WI38 (cell line): Measurements from ENCODE around the gene CNOT3.
"Not testable (repeated sequence)": the region's sequence is repeated elsewhere in the genome, so short reads cannot be mapped to it uniquely, and the experiment has no call there.

Experiments used
- H3K4me3 ChIP-seq: 2 replicates; pipeline ENCODE4 v1.5.1; 2011; ENCODE audit warnings: low read depth, mild to moderate bottlenecking, control low read depth, low read length
- TF ChIP-seq, protein P1 (sequence below): IDR thresholded peaks from 2 replicates; pipeline ENCODE4 v1.5.1; 2012; ENCODE audit warnings: low read depth, mild to moderate bottlenecking, control low read depth, low read length

Gene CNOT3

DNA sequence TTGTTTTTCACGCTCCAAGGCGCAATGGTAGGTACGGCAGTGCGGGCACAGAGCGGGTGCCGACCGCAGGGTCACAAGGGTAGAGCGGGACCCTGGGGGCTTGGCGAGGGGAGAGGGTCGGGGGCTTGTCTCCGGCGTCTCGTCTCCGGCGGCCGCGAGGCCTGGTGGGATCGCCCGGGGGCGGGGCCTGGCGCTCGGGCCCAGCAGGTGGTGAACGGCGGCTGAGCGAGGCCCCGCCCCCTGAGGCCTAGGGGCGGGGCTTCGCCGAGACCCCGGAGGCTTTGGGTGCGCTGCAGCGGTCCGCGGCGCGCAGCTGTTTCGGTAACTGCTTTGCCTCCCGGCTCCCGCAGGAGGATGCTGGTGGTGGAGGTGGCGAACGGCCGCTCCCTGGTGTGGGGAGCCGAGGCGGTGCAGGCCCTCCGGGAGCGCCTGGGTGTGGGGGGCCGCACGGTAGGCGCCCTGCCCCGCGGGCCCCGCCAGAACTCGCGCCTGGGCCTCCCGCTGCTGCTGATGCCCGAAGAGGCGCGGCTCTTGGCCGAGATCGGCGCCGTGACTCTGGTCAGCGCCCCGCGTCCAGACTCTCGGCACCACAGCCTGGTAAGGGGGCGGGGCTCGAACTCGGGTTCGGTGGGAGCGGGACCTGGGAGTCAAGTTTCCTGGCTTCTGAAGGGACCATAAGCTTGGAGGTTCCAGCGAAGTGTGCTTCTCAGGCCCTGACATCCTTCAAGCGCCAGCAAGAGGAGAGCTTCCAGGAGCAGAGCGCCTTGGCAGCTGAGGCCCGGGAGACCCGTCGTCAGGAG lies 53.6 kb downstream of the CNOT3 start, which contains the start of gene TSEN34:
Gene TSEN34, plus strand, starts transcription at position 298 of the 800 bp plus-strand sequence. Its CDS starts 57 bp downstream, at position 355.
- H3K4me3 ChIP-seq, result peak within 1 kb of the TSS; percentile 80
- TF ChIP-seq, protein P1, sequence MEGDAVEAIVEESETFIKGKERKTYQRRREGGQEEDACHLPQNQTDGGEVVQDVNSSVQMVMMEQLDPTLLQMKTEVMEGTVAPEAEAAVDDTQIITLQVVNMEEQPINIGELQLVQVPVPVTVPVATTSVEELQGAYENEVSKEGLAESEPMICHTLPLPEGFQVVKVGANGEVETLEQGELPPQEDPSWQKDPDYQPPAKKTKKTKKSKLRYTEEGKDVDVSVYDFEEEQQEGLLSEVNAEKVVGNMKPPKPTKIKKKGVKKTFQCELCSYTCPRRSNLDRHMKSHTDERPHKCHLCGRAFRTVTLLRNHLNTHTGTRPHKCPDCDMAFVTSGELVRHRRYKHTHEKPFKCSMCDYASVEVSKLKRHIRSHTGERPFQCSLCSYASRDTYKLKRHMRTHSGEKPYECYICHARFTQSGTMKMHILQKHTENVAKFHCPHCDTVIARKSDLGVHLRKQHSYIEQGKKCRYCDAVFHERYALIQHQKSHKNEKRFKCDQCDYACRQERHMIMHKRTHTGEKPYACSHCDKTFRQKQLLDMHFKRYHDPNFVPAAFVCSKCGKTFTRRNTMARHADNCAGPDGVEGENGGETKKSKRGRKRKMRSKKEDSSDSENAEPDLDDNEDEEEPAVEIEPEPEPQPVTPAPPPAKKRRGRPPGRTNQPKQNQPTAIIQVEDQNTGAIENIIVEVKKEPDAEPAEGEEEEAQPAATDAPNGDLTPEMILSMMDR, result no peak

DNA sequence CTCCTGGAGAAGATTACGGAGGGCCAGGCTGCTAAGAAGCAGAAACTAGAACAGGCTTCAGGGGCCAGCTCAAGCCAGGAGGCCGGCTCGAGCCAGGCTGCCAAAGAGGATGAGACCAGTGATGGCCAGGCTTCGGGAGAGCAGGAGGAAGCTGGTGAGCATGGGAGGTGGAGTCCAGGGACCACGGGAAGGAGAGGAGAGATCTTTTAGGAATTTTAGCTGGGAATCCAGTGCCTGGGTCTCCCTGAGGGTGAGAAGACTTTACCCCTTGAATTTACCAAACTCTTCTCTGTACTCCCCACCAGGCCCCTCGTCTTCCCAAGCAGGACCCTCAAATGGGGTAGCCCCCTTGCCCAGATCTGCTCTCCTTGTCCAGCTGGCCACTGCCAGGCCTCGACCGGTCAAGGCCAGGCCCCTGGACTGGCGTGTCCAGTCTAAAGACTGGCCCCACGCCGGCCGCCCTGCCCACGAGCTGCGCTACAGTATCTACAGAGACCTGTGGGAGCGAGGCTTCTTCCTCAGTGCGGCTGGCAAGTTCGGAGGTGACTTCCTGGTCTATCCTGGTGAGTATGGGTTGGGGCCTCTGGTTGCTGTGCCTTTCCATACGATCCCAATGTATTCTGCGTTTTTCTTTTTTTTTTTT lies 54.4 kb downstream of the CNOT3 start:
- TF ChIP-seq, protein P1, result no peak
- peak overlapping the region; percentile 80 for H3K4me3 ChIP-seq

DNA sequence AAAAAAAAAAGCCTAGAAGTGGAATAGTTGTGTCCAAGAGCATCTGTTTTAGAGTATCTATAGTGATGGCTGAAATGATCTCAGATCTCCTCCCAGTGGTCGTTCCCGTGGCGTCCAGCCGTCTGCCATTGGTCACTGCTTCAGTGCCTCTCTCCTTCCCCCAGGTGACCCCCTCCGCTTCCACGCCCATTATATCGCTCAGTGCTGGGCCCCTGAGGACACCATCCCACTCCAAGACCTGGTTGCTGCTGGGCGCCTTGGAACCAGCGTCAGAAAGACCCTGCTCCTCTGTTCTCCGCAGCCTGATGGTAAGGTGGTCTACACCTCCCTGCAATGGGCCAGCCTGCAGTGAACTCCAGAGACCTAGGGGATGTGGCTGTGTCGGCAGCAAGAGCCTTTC lies 55.4 kb downstream of the CNOT3 start:
- TF ChIP-seq, protein P1, result no peak
- H3K4me3 ChIP-seq, result no peak overlapping the region

DNA sequence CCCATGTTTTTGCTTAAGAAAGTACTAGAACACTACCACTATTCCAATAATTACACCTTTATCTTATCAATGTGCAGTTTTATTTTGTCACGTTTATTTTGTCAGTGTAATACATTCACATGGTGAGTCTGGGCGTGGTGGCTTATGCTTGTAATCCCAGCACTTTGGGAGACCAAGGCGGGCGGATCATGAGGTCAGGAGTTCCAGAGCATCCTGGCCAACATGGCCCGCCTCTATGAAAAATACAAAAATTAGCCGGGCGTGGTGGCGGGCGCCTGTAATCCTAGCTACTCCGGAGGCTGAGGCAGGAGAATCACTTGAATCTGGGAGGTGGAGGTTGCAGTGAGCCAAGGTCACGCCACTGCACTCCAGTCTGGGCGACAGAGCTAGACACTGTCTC lies 56.9 kb downstream of the CNOT3 start:
- H3K4me3 ChIP-seq, result not testable (repeated sequence)

DNA sequence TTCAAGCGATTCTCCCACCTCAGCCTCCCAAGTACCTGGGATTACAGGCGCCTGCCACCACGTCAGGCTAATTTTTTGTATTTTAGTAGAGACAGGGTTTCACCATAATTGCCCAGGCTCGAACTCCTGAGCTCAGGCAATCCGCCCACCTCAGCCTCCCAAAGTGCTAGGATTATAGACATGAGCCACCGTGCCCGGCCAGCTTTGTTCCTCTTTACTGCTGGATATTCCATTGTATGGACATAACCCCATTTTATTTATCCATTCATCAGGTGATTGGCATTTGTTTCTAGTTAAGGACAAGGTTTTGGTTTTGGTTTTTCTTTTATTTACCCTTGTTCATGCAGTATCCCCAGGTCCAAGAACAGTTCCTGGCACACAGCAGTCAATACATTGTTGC lies 59.0 kb downstream of the CNOT3 start:
- TF ChIP-seq, protein P1, result no peak
- no peak overlapping the region for H3K4me3 ChIP-seq

DNA sequence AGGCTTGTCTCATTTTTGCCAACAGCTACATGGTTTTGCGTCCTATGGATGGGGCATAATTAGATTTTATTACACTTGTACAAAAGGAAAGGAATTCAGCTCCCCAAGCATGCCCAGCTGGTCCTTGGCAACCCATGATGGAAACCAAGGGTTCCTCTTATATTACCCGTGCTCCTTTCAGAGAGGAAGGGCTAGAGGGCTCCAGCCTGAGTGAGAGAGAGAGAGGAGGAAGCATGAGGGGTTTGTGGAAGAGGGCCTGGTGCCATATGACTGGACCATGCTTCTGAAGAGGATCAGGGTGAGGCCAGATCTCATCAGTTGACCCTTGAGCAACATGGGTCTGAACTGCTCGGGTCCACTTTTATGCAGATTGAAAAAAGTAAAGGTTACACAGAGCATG lies 59.6 kb downstream of the CNOT3 start:
- H3K4me3 ChIP-seq, result no peak overlapping the region
- TF ChIP-seq, protein P1, result no peak

DNA sequence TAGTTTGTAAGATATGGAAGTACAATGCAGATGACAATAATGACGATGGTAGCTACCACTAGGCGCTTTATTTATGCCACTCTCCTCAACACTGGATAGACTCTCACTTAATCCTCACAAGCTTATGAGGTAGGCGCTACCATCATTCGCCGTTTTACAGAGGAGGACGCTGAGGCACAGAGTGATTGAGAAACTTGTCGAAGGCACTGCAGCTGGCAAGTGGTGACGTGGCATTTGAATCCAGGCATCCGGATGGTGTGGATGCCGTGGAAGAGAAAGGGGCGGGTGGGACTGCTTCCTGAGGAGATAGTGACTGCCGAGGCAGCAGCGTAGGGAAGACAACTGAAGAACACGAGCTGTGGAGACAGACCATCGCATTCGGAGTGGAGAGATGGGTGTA lies 61.8 kb downstream of the CNOT3 start:
- no peak overlapping the region for H3K4me3 ChIP-seq
- TF ChIP-seq, protein P1, result no peak
